Motor neuron (in vitro differentiated cells): ENCODE data around the gene ZNF385A. TPM values are rescaled to one million over a fixed set of nuclear protein-coding genes. Genes with fewer than 3 reads are reported as not detected.

Experiments
- ATAC-seq, 8 experiments: fragments of 200-7000 bp; cut with Tn5 transposase; replicated peaks in 6 of 8; 2 replicates each; pipeline ENCODE4 v1.8.0; 2021; ENCODE audit warnings: mild to moderate bottlenecking in 8 of 8, moderate library complexity in 8 of 8
- H3K27ac ChIP-seq, 2 donors: fragments of 250-450 bp; sonication (Bioruptor Pico); 2 replicates each; pipeline ENCODE4 v1.9.0; 2021; ENCODE audit warnings: antibody characterized with exemption in 2 of 2, mild to moderate bottlenecking in 2 of 2, moderate library complexity in 1 of 2
- H3K4me1 ChIP-seq, 2 donors: fragments of 250-450 bp; sonication (Bioruptor Pico); replicated peaks in 1 of 2; 2 replicates each; pipeline ENCODE4 v1.6.1; 2021; ENCODE audit warnings: antibody characterized with exemption in 2 of 2, mild to moderate bottlenecking in 2 of 2, moderate library complexity in 1 of 2
- H3K4me3 ChIP-seq, 5 donors: fragments of 250-450 bp; sonication (Bioruptor Pico); 2 replicates each; pipeline ENCODE4 v1.9.0; 2021; ENCODE audit warnings: antibody characterized with exemption in 5 of 5, mild to moderate bottlenecking in 5 of 5, moderate library complexity in 4 of 5
- WGBS, 10 experiments: fragments of 450-650 bp; shearing (Covaris generic); methylation state at CpG; one replicate each; pipeline ENCODE4 v1.0.0; 2022; 5-methylcytosine and 5-hydroxymethylcytosine counted together
- in situ Hi-C, 9 experiments: fragments of 400-800 bp; cut with MboI; loops; one replicate each; pipeline ENCODE4 v1.15.0; 2021; ENCODE audit warnings: low sequenced_read_pairs in 9 of 9, low pct_unique_long_range_greater_than_20kb in 2 of 9; ENCODE audit not compliant: unreplicated experiment in 9 of 9
- total RNA-seq, 8 experiments: library from RNA; unstranded; fragments of 300-600 nt; gene quantifications; 2 replicates each; pipeline versions ENCODE4 v1.2.3 to v1.2.4, GENCODE V29; 2022

Gene ZNF385A
- total RNA-seq, 8 experiments from 2014 or later: 1.3 to 8.6 (median 3.7) TPM

DNA sequence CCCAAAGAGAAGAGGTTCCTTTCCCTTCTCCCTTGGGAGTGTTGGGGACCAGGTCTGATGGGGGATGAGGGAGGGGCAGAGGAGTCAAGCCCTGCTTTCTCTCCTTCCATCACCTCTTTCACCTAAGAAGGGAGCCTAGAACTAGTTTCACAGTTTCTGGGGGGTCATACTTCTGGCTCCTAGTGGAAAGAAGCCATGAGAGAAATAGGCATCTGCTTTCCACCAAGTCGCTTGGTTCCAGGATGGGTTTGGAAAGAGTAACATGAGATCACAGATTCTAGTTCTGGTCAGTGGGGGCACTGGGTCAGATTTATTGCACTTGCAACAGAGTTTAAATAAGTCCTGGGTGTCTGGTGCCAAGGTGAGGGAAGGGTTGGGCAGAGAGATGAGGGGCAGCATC, 10.5 kb upstream of the ZNF385A start:
- Histone ChIP-seq H3K27ac (no peak overlapping the region), H3K4me3 (no peak overlapping the region), H3K4me1 (peaks cover 17 to 18% of the 10 kb centered on the region in 2 donors)
- ATAC-seq: no peak
- 83 to 100% (median 83%) methylated on average over 1 of the region's 1 CpG; no CpG with 5 or more reads in 7 of the 10 experiments for WGBS, 10 experiments
- in situ Hi-C loops: loop anchor here in 2 of 9 experiments (10.0 to 25.0 kb wide), 2 partner anchors 50 to 383 kb away; partner anchors contain the start of genes HOXC8 (in 1 of the 2) and HOXC9 (in 1 of the 2)

GRCh38 chr12:54394281-54394719, 9.8 kb upstream of the ZNF385A start:
- in situ Hi-C loops: loop anchor here in 2 of 9 experiments (10.0 to 25.0 kb wide), 2 partner anchors 51 to 382 kb away; partner anchors contain the start of genes HOXC8 (in 1 of the 2) and HOXC9 (in 1 of the 2)
- Histone ChIP-seq H3K4me1 (peaks cover 17 to 18% of the 10 kb centered on the region in 2 donors), H3K27ac (no peak overlapping the region), H3K4me3 (no peak overlapping the region)
- peak in 3 of 8 experiments; percentile 63 to 85 (median 68) for ATAC-seq
- 0 to 76% (median 26%) methylated on average over 1 to 4 of the region's 4 CpGs; no CpG with 5 or more reads in 2 of the 10 experiments for WGBS, 10 experiments

DNA sequence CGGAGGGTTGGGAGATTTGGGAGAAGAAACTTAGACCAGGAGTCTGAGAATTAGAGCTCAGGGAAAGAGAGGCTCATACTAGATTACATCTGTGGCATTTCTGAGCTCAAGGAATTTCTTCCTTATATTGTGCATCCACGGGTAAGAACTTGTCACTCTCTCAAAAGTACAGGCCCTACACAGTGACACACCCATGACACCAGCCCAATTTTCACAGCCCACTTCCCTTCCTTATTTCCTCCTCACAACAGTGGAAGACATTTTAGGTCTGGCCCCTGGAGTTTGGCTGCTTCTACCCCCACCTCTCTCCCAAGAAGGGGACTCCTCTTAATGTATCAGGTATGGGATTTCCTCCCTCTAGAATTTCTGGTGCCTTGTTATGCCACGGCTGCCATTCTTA, 9.2 kb upstream of the ZNF385A start:
- Histone ChIP-seq H3K4me1 (peaks cover 17 to 22% of the 10 kb centered on the region in 2 donors), H3K4me3 (no peak overlapping the region), H3K27ac (no peak overlapping the region)
- WGBS, 10 experiments: 0 to 88% (median 65%) methylated on average over 1 to 3 of the region's 3 CpGs; no CpG with 5 or more reads in 2 of the 10 experiments
- no peak for ATAC-seq
- in situ Hi-C loops: loop anchor here in 2 of 9 experiments (10.0 to 25.0 kb wide), 2 partner anchors 51 to 381 kb away; partner anchors contain the start of genes HOXC8 (in 1 of the 2) and HOXC9 (in 1 of the 2)

DNA sequence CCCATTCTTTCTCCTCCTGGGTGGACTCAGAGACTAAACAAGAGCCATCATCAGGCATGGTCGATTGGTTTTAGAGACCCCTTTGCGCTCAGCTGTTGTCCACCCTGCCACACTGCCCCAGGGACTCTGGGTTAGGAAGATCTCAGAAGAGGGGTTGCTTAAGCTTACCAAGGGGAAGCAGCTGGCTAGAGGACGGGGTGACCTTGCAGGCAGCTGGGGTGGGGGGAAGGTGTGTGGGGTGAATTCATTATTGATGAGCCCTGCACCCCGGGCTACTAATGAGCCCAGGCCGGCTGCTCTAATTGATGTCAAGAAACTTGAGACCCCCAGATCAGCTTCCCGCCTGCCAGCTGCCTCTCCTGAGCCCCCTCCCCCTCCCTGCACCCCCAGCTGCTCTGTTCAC, 8.7 kb upstream of the ZNF385A start:
- no peak for ATAC-seq
- in situ Hi-C loops: loop anchor here in 2 of 9 experiments (10.0 to 25.0 kb wide), 2 partner anchors 52 to 381 kb away; partner anchors contain the start of genes HOXC8 (in 1 of the 2) and HOXC9 (in 1 of the 2)
- H3K27ac ChIP-seq: no peak overlapping the region
- WGBS, 10 experiments: 85% methylated on average over 3 of the region's 6 CpGs; no CpG with 5 or more reads in 9 of the 10 experiments
- no peak overlapping the region for H3K4me3 ChIP-seq
- peaks cover 17 to 26% of the 10 kb centered on the region in 2 donors for H3K4me1 ChIP-seq

DNA sequence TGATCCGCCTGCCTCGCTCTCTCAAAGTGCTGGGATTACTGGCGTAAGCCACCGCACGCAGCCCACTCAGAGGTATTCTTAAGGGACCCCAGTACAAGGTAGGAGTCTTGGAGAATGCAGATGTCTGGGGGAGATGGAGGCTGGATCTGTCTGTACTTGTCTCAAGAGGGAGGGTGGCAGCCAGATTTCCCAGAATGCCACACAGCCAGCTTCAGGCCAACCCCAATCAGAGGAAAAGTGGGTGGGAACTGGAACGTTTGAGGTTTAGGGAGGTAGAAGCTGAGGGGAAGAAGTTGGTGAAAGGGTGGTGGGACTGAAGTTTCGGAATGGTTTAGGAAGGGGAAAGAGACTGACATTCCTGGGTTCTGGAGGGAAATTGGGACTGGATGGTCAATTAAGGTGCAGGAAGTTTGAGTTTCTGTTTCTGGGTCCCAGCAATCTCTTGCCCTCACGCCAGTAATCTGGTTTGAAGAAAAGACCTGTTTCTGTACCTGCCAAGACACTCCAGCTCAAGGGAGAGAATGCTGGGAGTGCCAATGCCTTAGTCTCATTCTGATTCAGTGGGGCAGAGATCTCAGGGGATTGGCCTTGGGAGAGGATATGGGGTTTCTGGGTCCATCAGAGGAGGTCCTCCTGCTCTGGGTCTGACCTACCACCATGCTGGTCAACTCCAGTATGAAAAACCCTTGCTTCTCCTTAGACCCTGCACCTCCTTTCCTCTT, 8.1 kb upstream of the ZNF385A start:
- WGBS, 10 experiments: 67 to 100% (median 100%) methylated on average over 1 to 4 of the region's 8 CpGs
- Histone ChIP-seq H3K4me1 (peaks cover 22 to 31% of the 10 kb centered on the region in 2 donors), H3K27ac (no peak overlapping the region), H3K4me3 (no peak overlapping the region)
- no peak for ATAC-seq
- in situ Hi-C loops: loop anchor here in 2 of 9 experiments (10.0 to 25.0 kb wide), 2 partner anchors 52 to 380 kb away; partner anchors contain the start of genes HOXC8 (in 1 of the 2) and HOXC9 (in 1 of the 2)

DNA sequence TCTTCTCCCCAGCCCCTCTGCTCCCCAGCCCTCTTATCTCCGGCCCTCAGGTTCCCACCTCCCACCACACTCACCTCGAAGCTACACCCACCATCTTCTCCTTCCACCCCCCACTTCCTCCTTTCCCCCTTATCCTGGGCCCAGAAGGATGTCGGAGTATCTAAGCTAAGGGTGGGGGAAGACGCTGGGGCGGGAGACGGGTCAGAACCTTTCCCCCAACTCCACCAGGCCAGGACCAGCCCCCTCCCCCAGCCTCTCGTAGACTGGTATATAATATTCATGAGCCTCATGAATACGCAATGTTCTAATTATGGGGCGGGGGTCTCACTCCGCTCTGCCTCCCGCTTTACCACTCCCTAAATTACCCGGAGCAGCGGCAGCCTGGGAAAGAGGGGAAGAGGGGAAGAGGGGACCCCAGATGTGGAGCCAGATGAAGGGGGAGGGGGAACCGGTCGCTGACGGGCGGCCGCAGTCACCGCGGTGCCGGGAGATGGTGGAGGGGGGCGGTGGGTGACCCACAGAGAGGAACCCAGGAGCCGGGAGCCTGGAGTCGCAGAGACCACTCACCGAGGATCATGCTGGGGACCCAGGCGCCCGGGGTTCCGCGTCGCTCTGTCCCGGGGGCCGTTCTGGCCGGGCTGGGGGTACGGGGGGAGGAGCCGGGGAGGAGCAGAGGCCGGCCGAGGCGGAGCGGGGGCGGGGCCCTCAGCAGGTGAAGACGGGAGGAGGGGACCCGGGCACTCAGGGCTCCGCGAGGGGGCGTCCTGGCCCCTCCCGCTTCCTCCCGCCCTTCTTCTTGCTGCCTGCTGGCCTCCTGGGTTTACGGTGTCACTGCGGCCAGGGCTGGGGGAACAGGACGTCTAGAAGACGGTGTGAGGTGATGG, 6.4 kb upstream of the ZNF385A start:
- Histone ChIP-seq H3K4me3 (peak overlapping the region; percentile 31 to 45 (median 42)), H3K27ac (peak overlapping the region in 1 of 2 donors; percentile 44), H3K4me1 (peaks cover 30 to 41% of the 10 kb centered on the region in 2 donors)
- in situ Hi-C loops: loop anchor here in 2 of 9 experiments (10.0 to 25.0 kb wide), 2 partner anchors 54 to 379 kb away; partner anchors contain the start of genes HOXC8 (in 1 of the 2) and HOXC9 (in 1 of the 2)
- no CpG with 5 or more reads among the region's 51 CpGs for WGBS, 10 experiments
- peak in 5 of 8 experiments; percentile 60 to 77 (median 72) for ATAC-seq

DNA sequence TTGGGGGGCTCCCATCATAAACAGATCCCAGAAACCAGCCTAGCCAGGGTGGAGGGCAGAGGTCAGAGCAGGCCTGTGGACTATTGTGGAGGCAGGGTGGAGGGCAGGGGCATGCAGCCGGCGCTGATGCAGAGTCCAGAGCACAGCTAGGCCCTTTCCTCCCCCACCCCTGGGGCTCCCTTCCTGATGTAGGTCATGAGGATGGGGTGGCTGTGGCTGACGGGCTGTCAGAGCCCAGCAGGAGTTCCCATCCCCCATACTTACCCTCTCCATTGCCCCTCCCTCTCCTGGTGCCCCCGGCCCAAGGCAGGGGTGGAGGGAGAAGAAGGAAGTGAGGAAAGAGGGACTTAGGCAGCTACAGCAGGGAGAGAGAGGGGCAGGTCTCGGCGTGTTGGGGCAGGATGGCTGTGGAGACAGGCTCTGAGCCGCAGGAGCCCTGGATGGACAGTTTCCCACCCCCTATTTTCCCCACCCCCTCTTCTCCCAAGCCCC, 5.7 kb upstream of the ZNF385A start:
- ATAC-seq: peak in 5 of 8 experiments; percentile 36 to 62 (median 50)
- WGBS, 10 experiments: 60% methylated on average over 1 of the region's 7 CpGs; no CpG with 5 or more reads in 9 of the 10 experiments
- Histone ChIP-seq H3K4me3 (peak overlapping the region in 1 of 5 donors; percentile 42), H3K27ac (no peak overlapping the region), H3K4me1 (peaks cover 35 to 48% of the 10 kb centered on the region in 2 donors)
- in situ Hi-C loops: loop anchor here in 2 of 9 experiments (10.0 to 25.0 kb wide), 2 partner anchors 55 to 378 kb away; partner anchors contain the start of genes HOXC8 (in 1 of the 2) and HOXC9 (in 1 of the 2)

DNA sequence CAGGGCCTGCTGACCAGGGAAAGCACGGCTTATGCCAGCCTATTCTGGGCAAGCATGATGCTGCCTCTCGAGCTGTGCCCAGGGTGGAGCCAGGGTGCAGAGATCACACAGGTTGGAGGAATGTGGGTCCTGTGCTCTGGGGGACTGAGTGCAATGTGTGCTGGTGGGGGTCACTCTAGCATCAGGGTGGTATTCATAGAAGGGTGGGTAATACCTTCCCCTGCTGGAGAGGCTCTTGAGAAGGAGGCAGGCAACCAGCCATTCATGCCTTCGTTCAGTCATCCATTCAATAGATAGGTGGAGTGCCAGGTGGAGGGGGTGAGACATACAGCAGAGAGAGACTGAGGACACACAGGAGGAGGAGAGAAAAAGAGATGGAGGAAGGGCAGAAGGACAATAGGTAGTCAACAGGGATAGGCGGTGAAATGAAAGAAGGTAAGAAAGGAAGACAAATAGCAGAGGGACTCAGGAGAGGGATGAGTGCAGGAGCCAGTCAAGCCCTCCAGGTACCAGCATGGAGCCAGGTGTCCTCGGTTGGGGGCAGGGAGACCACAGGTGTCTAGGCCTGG, 5.2 kb upstream of the ZNF385A start:
- Histone ChIP-seq H3K4me1 (peaks cover 41 to 50% of the 10 kb centered on the region in 2 donors), H3K27ac (no peak overlapping the region), H3K4me3 (no peak overlapping the region)
- in situ Hi-C loops: loop anchor here in 2 of 9 experiments (10.0 to 25.0 kb wide), 2 partner anchors 55 to 377 kb away; partner anchors contain the start of genes HOXC8 (in 1 of the 2) and HOXC9 (in 1 of the 2)
- 70 to 100% (median 90%) methylated on average over 1 to 4 of the region's 5 CpGs; no CpG with 5 or more reads in 1 of the 10 experiments for WGBS, 10 experiments
- ATAC-seq: no peak

GRCh38 chr12:54389134-54389508, 4.6 kb upstream of the ZNF385A start:
- no peak overlapping the region for H3K27ac ChIP-seq
- H3K4me3 ChIP-seq: no peak overlapping the region
- 40% methylated on average over 1 of the region's 3 CpGs; no CpG with 5 or more reads in 9 of the 10 experiments for WGBS, 10 experiments
- ATAC-seq: no peak
- in situ Hi-C loops: loop anchor here in 1 of 9 experiments (25.0 kb wide), 1 partner anchor 377 kb away; the partner anchor contains the start of genes HOXC8 and HOXC9
- peaks cover 41 to 50% of the 10 kb centered on the region in 2 donors for H3K4me1 ChIP-seq

DNA sequence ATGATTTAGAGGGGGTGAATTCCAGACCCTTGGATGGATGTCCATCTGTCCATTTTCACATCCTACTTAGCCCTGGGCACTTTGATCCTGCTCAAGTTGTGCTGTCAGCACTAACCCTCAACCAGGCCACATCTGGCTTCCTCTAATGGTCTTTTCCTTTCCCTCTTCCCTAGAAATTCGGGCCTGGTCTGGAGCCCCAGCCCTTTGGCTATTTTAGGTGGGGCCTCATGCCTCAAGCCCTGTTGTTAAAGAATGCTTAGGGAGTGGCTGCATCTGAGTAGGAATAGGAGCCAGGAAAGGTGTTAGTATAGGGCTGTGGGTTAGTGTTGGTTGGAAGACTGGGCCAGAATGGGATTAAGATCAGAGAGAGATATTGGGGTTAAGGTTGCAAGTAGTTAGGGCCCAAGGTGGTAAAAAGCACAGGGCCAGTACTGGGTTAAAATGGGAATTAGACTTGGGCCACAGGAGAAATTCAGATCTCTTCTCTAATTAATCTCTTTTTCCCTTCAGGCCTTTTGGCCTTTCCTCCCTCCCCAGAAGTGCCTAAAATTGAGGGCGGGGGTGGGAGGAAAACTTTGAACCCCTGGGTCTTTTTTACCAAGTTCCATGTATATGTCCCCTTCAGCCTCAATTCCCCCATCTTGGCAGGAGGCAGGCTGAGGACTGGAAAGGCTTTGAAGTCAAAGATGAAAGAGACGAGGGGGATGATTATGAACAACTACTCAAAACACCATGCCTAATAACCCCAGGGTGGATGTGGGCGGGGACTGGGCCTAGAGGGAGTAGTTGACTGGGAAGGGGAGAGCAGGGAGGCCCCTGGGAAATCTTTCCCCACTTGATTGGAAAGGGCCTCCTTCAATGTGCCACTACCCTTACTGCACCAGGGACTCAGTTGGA, 4.0 kb upstream of the ZNF385A start:
- H3K27ac ChIP-seq: peak overlapping the region in 1 of 2 donors; percentile 24
- H3K4me3 ChIP-seq: no peak overlapping the region
- ATAC-seq: peak in 3 of 8 experiments; percentile 66 to 83 (median 80)
- H3K4me1 ChIP-seq: peaks cover 39 to 50% of the 10 kb centered on the region in 2 donors
- in situ Hi-C loops: loop anchor here in 1 of 9 experiments (25.0 kb wide), 1 partner anchor 376 kb away; the partner anchor contains the start of genes HOXC8 and HOXC9
- WGBS, 10 experiments: 0 to 100% (median 40%) methylated on average over 1 of the region's 4 CpGs; no CpG with 5 or more reads in 5 of the 10 experiments

DNA sequence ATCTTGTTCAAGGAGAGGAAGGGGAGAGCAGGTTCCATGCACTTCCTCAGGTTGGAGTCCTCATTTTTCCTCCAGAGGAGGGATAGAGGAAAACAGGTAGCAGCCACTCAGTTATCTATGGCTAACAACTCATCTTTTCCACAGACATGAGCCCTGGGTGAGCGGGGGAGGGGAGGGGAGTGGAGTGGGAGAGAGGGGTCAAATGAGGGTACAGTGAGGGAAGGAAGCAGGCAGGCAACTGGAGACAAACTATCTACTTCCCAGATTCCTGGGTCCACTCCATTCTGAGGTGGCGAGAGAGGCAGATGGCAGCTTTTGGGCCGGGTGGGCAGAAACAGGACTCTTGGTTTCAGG, 2.6 kb upstream of the ZNF385A start:
- Histone ChIP-seq H3K4me1 (peaks cover 33 to 49% of the 10 kb centered on the region in 2 donors), H3K27ac (peak overlapping the region in 1 of 2 donors; percentile 1), H3K4me3 (no peak overlapping the region)
- WGBS, 10 experiments: 40 to 80% methylated on average over 1 of the region's 3 CpGs; no CpG with 5 or more reads in 8 of the 10 experiments
- no peak for ATAC-seq
- in situ Hi-C loops: loop anchor here in 1 of 9 experiments (25.0 kb wide), 1 partner anchor 375 kb away; the partner anchor contains the start of genes HOXC8 and HOXC9
